ENCODE measurements around the gene MTR.

- TF ChIP-seq SIN3A (IDR thresholded peaks at IDR 0.05; ENCODE audit: borderline replicate concordance, insufficient read depth, low read length) (no peak), POLR2AphosphoS5 (IDR thresholded peaks at IDR 0.05; ENCODE audit: low read depth, low read length) (no peak), REST (IDR thresholded peaks at IDR 0.05; ENCODE audit: insufficient read depth in 1 of 2, low read depth in 2 of 2, low read length in 2 of 2) (no peak), TAF1 (IDR thresholded peaks at IDR 0.05; ENCODE audit: borderline replicate concordance, insufficient read depth, low read length) (no peak)
These were observed 53.3 kb downstream of the MTR start for GRCh38 chr1:236848274-236848923.

Data from PFSK-1 (cell line).